ENCODE results near the gene MED22.

DNA sequence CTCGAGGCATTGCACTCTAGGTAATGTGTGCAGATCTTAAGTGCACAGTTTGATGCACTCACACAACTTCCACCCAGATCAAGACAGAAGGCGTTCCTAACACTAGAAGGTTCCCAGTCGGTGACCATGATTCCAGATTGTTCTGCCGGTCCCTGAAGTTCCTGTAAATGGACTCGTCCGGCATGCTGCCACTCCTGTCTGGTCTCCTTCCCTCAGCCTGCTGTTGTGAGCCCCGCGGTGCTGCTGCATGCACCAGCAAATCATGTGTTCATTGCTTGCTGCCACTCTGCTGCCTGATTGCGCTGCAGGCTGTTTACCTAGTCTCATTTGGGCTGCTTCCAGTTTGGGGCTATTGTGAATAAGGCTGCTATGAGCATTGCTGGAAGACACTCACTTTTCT, 39.7 kb upstream of the MED22 start:
- no peak for TF ChIP-seq POLR2A (IDR thresholded peaks at IDR 0.05)
- TF ChIP-seq, protein P1, sequence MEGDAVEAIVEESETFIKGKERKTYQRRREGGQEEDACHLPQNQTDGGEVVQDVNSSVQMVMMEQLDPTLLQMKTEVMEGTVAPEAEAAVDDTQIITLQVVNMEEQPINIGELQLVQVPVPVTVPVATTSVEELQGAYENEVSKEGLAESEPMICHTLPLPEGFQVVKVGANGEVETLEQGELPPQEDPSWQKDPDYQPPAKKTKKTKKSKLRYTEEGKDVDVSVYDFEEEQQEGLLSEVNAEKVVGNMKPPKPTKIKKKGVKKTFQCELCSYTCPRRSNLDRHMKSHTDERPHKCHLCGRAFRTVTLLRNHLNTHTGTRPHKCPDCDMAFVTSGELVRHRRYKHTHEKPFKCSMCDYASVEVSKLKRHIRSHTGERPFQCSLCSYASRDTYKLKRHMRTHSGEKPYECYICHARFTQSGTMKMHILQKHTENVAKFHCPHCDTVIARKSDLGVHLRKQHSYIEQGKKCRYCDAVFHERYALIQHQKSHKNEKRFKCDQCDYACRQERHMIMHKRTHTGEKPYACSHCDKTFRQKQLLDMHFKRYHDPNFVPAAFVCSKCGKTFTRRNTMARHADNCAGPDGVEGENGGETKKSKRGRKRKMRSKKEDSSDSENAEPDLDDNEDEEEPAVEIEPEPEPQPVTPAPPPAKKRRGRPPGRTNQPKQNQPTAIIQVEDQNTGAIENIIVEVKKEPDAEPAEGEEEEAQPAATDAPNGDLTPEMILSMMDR (IDR thresholded peaks at IDR 0.05) = no peak
